H9 (cell line): ENCODE measurements around the gene GARS1. TPM values are rescaled to one million over a fixed set of nuclear protein-coding genes. Genes with fewer than 3 reads are reported as not detected.

Experiments
- DNase-seq: peaks from one replicate; pipeline ENCODE4 v3.0.0-alpha.2; 2017
- H2AFZ ChIP-seq: one replicate; pipeline ENCODE4 v1.6.1; 2013; ENCODE audit warnings: mild to moderate bottlenecking, low read length, control low read depth, moderate library complexity
- H2AK5ac ChIP-seq: 2 replicates; pipeline ENCODE4 v1.6.1; 2013; ENCODE audit warnings: low read length, control low read depth, mixed read lengths; ENCODE audit not compliant: insufficient read length
- H2BK120ac ChIP-seq: one replicate; pipeline ENCODE4 v1.6.1; 2013; ENCODE audit warnings: low read depth, mild to moderate bottlenecking, low read length, control low read depth, inconsistent platforms; ENCODE audit not compliant: poor library complexity, severe bottlenecking
- H2BK12ac ChIP-seq: 2 replicates; pipeline ENCODE4 v1.6.1; 2013; ENCODE audit warnings: low read length, control low read depth, mixed read lengths, low read depth; ENCODE audit not compliant: insufficient read length
- H2BK15ac ChIP-seq: 2 replicates; pipeline ENCODE4 v1.6.1; 2013; ENCODE audit warnings: low read depth, low read length, control low read depth
- H2BK20ac ChIP-seq: one replicate; pipeline ENCODE4 v1.6.1; 2013; ENCODE audit warnings: low read depth, mild to moderate bottlenecking, low read length, control low read depth, inconsistent platforms; ENCODE audit not compliant: poor library complexity, severe bottlenecking
- H2BK5ac ChIP-seq: 2 replicates; pipeline ENCODE4 v1.6.1; 2013; ENCODE audit warnings: low read length, control low read depth, mixed read lengths; ENCODE audit not compliant: insufficient read length
- H3K14ac ChIP-seq: 2 replicates; pipeline ENCODE4 v1.6.1; 2013; ENCODE audit warnings: low read length, control low read depth; ENCODE audit not compliant: insufficient read depth
- H3K18ac ChIP-seq: 2 replicates; pipeline ENCODE4 v1.6.1; 2013; ENCODE audit warnings: low read depth, mild to moderate bottlenecking, mixed read lengths, low read length, control low read depth; ENCODE audit not compliant: insufficient read length
- H3K23ac ChIP-seq: 2 replicates; pipeline ENCODE4 v1.6.1; 2013; ENCODE audit warnings: low read length, control low read depth, mixed read lengths, low read depth; ENCODE audit not compliant: insufficient read length
- H3K23me2 ChIP-seq: 2 replicates; pipeline ENCODE4 v1.6.1; 2013; ENCODE audit warnings: low read depth, mild to moderate bottlenecking, mixed read lengths, low read length, control low read depth; ENCODE audit not compliant: insufficient read length, poor library complexity, severe bottlenecking
- H3K27ac ChIP-seq: 2 replicates; pipeline ENCODE4 v1.5.1; 2013; ENCODE audit warnings: low read length, control low read depth, mixed read lengths, low read depth; ENCODE audit not compliant: insufficient read length
- H3K27me3 ChIP-seq: 2 replicates; pipeline ENCODE4 v1.6.1; 2013; ENCODE audit warnings: low read length, control low read depth, inconsistent platforms; ENCODE audit not compliant: insufficient read depth
- H3K4ac ChIP-seq: 2 replicates; pipeline ENCODE4 v1.6.1; 2013; ENCODE audit warnings: low read depth, mild to moderate bottlenecking, control low read depth, inconsistent platforms, low read length, moderate library complexity
- H3K4me1 ChIP-seq: 2 replicates; pipeline ENCODE4 v1.6.1; 2013; ENCODE audit warnings: low read length, control low read depth, inconsistent platforms; ENCODE audit not compliant: insufficient read depth
- H3K4me2 ChIP-seq: 2 replicates; pipeline ENCODE4 v1.6.1; 2013; ENCODE audit warnings: low read length, control low read depth, mixed read lengths; ENCODE audit not compliant: insufficient read length, insufficient read depth
- H3K56ac ChIP-seq: 2 replicates; pipeline ENCODE4 v1.6.1; 2013; ENCODE audit warnings: low read depth, mild to moderate bottlenecking, mixed read lengths, low read length, control low read depth; ENCODE audit not compliant: insufficient read length
- H3K79me1 ChIP-seq: 2 replicates; pipeline ENCODE4 v1.6.1; 2013; ENCODE audit warnings: low read depth, mild to moderate bottlenecking, moderate library complexity, low read length, control low read depth, inconsistent platforms; ENCODE audit not compliant: insufficient read depth, poor library complexity, severe bottlenecking
- H3K79me2 ChIP-seq: 2 replicates; pipeline ENCODE4 v1.6.1; 2013; ENCODE audit warnings: low read length, control low read depth, inconsistent platforms; ENCODE audit not compliant: insufficient read depth
- H3K9ac ChIP-seq: 2 replicates; pipeline ENCODE4 v1.6.1; 2013; ENCODE audit warnings: low read length, control low read depth, mixed read lengths; ENCODE audit not compliant: insufficient read length; ENCODE audit errors: extremely low read depth
- H3K9me3 ChIP-seq: one replicate; pipeline ENCODE4 v1.6.1; 2013; ENCODE audit warnings: low read depth, low read length, inconsistent platforms; ENCODE audit not compliant: control insufficient read depth
- H3T11ph ChIP-seq: one replicate; pipeline ENCODE4 v1.6.1; 2013; ENCODE audit warnings: mild to moderate bottlenecking, low read length, control low read depth, inconsistent platforms
- H4K20me1 ChIP-seq: one replicate; pipeline ENCODE4 v1.6.1; 2013; ENCODE audit not compliant: control insufficient read depth, insufficient read length, insufficient read depth
- H4K5ac ChIP-seq: 2 replicates; pipeline ENCODE4 v1.6.1; 2013; ENCODE audit warnings: low read depth, mild to moderate bottlenecking, mixed read lengths, low read length, control low read depth; ENCODE audit not compliant: insufficient read length
- H4K8ac ChIP-seq: replicated peaks from 2 replicates; pipeline ENCODE4 v1.6.1; 2013; ENCODE audit warnings: low read length, control low read depth, mixed read lengths, low read depth; ENCODE audit not compliant: insufficient read length
- H4K91ac ChIP-seq: 2 replicates; pipeline ENCODE4 v1.6.1; 2013; ENCODE audit warnings: low read depth, mild to moderate bottlenecking, moderate library complexity, mixed read lengths, low read length, control low read depth; ENCODE audit not compliant: insufficient read length
- H3K27ac Mint-ChIP-seq, 3 experiments: 2 replicates in 2 of 3; 3 replicates in 1 of 3; pipeline ENCODE4 v1.8.0; 2020 to 2021; ENCODE audit warnings: mixed read lengths in 3 of 3, mild to moderate bottlenecking in 1 of 3, moderate library complexity in 1 of 3
- H3K27me3 Mint-ChIP-seq: 2 replicates; pipeline ENCODE4 v1.8.0; 2021; ENCODE audit warnings: low read depth, mild to moderate bottlenecking, moderate library complexity, mixed read lengths
- H3K36me3 Mint-ChIP-seq, 3 experiments: 2 replicates in 2 of 3; 3 replicates in 1 of 3; pipeline ENCODE4 v1.8.0; 2020 to 2021; ENCODE audit warnings: low read depth in 3 of 3, mixed read lengths in 3 of 3; ENCODE audit not compliant: insufficient read depth in 1 of 3
- H3K4me1 Mint-ChIP-seq, 2 experiments: 2 replicates each; pipeline ENCODE4 v1.8.0; 2020; ENCODE audit warnings: mixed read lengths in 2 of 2
- H3K4me3 Mint-ChIP-seq, 2 experiments: 2 replicates in 1 of 2; 3 replicates in 1 of 2; pipeline ENCODE4 v1.8.0; 2020 to 2021; ENCODE audit warnings: mild to moderate bottlenecking in 2 of 2, mixed read lengths in 2 of 2, moderate library complexity in 1 of 2
- H3K9me3 Mint-ChIP-seq, 2 experiments: 2 replicates in 1 of 2; 3 replicates in 1 of 2; pipeline ENCODE4 v1.8.0; 2020; ENCODE audit warnings: mild to moderate bottlenecking in 2 of 2, mixed read lengths in 2 of 2, moderate library complexity in 1 of 2
- CTCF ChIP-seq: fragments of 200-600 bp; sonication (generic); conservative IDR thresholded peaks from 3 replicates; pipeline ENCODE4 v1.8.0; 2021; ENCODE audit warnings: antibody characterized with exemption, mild to moderate bottlenecking
- WGBS: extraction: QIAGEN DNeasy Blood & Tissue Kit; methylation state at CpG from one replicate; pipeline ENCODE4 v1.1.7; 2013; ENCODE audit warnings: missing lambda C conversion rate, low lambda C conversion rate, mixed read lengths; ENCODE audit not compliant: insufficient read length; ENCODE audit errors: extremely low coverage; 5-methylcytosine and 5-hydroxymethylcytosine counted together
- total RNA-seq: library from RNA; stranded (reverse); gene quantifications from 2 replicates; pipeline ENCODE4 v1.2.1, GENCODE V29; 2021

The GARS1 gene
- total RNA-seq, 1 experiment from 2014 or later, result 234 TPM

GRCh38 chr7:30644286-30644955 lies 49.7 kb downstream of the GARS1 start:
- no peak overlapping the region for H2BK12ac ChIP-seq
- no peak overlapping the region for H3K27ac ChIP-seq
- no peak overlapping the region for H2BK120ac ChIP-seq
- no peak overlapping the region for H4K5ac ChIP-seq
- no peak overlapping the region for H2BK15ac ChIP-seq
- no peak overlapping the region for H3K4ac ChIP-seq
- no peaks in the 10 kb centered on the region for H3K79me2 ChIP-seq
- Mint-ChIP-seq H3K4me1 (peaks cover 20 to 24% of the 10 kb centered on the region in 2 experiments), H3K9me3 (no peaks in the 10 kb centered on the region; a peak in 1 of 5 replicates), H3K27me3 (no peaks in the 10 kb centered on the region), H3K4me3 (peak overlapping the region in 1 of 2 experiments; percentile 69; a peak in 1 of 5 replicates), H3K27ac (no peak overlapping the region), H3K36me3 (peaks cover 8 to 31% (median 27%) of the 10 kb centered on the region in 3 experiments; a peak in 6 of 7 replicates)
- no peak overlapping the region for H3K18ac ChIP-seq
- DNase-seq, result no peak
- no peak overlapping the region for H3K9ac ChIP-seq
- H3K23me2 ChIP-seq, result peaks cover 3% of the 10 kb centered on the region
- H4K91ac ChIP-seq, result no peak overlapping the region
- no peak overlapping the region for H2AK5ac ChIP-seq
- no peak overlapping the region for H2AFZ ChIP-seq
- no peaks in the 10 kb centered on the region for H4K20me1 ChIP-seq
- H3K79me1 ChIP-seq, result no peaks in the 10 kb centered on the region
- H3K14ac ChIP-seq, result no peak overlapping the region
- H4K8ac ChIP-seq, result no peak overlapping the region
- no CpG with 5 or more reads among the region's 4 CpGs for WGBS
- TF ChIP-seq CTCF, result no peak
- H3K23ac ChIP-seq, result no peak overlapping the region
- no peaks in the 10 kb centered on the region for H3K27me3 ChIP-seq
- H3T11ph ChIP-seq, result no peak overlapping the region
- H2BK5ac ChIP-seq, result no peak overlapping the region
- peaks cover 7% of the 10 kb centered on the region; the same call in 1 of the 2 replicates for H3K4me1 ChIP-seq
- no peak overlapping the region for H2BK20ac ChIP-seq
- H3K56ac ChIP-seq, result no peak overlapping the region
- no peak overlapping the region for H3K4me2 ChIP-seq
- no peaks in the 10 kb centered on the region for H3K9me3 ChIP-seq
